ENCODE measurements around the gene RHBDD1.

The RHBDD1 gene, protein sequence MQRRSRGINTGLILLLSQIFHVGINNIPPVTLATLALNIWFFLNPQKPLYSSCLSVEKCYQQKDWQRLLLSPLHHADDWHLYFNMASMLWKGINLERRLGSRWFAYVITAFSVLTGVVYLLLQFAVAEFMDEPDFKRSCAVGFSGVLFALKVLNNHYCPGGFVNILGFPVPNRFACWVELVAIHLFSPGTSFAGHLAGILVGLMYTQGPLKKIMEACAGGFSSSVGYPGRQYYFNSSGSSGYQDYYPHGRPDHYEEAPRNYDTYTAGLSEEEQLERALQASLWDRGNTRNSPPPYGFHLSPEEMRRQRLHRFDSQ

DNA sequence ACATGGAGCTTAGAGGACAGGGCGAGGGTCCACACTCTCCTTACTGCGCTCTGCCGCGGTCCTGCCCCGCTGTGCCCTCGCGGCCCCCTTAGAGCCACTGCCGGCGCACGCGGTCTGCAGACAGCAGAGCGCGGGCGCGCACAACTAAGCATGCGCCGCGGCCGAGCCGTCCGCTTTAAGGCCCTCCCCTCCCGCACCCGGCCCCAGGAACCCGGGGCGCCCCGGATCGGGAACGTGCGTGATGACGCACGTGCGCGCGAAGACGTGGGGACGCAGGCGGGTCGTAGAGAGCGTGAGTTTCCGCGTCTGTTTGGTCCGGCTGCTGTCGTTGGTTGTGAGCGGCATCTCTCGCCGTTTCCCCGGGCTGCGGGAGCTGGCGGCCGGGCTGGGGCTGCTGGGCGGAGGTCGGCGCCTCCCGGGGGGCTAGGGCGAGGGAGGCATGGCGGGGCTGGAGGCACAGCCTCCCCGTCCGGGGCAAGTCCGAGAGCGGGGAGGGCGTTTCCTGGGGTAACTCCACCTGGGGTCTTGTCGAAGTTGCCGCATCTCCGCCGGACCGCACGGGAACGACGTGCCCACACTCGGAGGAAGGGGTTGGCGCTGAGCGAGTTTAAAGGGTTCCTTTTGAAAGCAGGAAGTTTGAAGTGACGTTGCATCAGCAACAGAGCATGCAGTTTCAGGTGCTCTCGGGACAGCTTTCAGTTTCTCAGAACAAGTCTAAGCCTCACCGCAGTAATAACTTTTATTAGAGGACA is at the start of gene RHBDD1:
TSS of gene RHBDD1 (plus strand) at position 259 of the 752 bp plus-strand sequence. CDS start 28,640 bp downstream, outside the sequence.
- peak; percentile 77 to 79 for DNase-seq

DNA sequence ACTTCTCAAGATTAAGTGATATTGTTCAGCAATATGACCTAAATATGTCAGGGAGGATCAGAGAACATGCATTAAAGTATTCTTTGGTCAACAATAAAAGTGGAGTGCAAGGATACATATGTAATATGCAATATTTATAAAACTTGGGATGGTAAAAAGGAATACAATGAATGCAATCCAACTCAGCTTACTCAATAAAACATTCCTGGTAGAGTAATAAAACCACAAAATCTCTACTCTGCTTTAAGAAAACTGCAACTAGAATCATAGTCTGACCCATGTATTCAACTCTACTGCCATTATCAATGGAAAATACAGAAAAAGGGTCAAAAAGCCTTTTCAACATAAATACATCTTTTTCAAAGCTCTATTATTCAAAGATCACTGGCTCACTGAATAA is 47.8 kb upstream of the RHBDD1 start:
- no peak for DNase-seq

DNA sequence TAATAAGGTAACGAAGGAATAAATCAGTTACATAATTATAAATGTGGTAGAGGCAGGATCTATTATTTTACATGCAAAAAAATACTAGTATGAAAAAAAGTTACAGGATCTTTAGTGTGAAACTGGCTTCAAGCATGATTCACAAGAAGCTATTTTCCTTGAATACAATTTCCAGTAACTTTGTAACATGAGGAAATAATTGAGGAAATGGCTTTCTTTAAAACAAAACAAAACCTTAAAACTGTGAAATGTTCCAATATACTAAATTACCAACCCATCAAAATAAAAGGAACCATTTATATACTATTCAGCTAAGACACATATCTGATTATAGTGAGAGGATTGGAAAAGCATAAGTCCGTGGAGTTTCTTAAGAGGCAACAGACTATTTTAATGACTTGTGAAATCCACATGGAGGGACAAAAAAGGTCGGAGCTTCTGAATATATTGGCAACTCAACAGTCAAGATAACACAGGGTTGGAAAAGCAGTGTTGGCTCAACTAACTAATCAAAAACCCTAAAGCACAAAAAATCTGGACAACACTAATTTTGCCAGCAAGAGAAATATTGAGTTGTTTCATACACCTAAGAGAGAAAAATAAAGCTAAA is 46.9 kb upstream of the RHBDD1 start:
- DNase-seq = no peak

DNA sequence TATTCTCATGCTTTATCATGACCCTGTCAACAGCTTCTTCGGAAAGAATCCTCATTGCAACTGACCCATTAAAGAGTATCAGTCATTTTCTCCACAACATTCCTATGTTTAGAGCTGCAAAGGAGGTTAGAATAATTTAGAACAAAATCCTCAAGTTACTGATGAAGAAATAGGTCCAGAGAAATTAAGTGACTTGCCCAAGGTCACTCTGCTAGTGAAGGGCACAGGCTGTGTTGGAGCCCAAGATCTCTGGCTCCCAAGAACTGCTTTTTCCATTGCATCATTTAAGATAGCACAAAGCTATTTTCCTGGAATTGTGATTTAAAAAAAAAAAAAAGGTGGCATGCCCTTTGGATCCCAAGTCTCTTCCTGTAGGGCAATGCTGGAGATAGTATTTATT is 45.8 kb upstream of the RHBDD1 start:
- DNase-seq = no peak

DNA sequence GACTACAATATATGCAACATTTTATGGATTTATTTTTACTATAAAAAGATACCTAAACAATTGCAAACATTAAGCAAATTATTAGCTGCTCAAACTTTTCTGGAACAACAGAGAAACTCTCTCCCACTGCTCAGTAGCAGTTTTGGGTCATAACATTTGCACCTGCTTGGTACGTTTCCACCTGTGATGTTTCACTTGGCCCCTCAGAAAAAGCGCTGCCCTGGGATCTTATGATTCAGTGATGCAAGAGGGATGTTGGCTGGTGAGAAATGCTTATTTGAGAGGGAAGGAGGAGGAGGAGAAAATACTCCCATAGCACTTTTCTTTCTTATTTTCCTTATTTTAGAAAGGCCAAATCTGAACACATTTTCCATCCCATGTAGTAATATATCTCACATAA is 45.4 kb upstream of the RHBDD1 start:
- DNase-seq = no peak

DNA sequence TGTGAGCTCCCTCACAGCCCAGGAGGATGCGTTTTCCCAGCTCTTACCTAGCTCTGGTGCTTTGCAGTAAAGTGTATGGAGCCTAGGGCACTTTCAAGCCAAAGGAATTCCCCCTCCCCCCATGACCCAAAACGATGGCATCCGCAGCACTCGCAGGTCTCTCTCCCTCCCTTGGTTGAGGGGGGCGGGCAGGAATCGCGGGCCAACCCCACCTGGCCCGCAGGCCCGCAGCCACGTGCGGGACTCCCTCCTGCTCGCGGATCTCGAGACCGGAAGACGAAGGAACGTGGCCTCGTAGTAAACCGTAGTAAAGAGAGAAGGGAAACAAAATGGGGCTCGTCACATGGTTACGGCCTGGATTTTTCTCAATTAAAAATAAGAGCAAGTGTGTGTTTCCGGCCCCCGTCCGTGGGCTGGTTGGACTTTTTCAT is 44.8 kb upstream of the RHBDD1 start:
- DNase-seq = peak; percentile 62 to 67

DNA sequence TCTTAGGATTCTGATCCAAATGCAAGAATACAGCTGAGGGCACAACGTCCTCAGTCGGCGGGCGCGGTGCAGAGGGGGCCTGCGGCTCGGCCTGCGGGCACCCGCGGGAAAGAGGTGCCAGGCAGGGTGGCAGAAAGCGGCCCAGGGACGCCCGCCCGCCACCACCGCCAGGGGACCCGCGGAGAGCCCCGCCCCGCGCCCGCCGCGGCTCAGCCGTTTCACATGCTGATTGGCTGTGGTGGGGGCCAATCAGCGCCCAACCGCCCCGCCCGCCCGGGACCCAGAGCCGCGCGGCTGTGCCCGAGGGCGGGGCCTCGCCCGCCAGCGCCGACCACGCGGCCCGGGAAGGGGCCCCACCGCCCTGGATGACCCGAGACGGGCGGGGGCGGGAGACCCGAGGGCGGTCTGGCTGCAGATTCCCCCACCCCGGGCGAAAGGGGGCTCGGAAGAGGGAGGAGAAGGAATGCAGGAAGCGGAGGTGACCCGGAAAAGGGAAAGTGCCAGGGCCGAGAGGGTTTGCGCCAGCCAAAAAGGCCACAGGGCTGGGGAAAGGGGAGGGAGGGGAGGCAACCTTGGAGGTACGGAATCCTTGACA is 44.3 kb upstream of the RHBDD1 start:
- peak; percentile 74 to 78 for DNase-seq

DNA sequence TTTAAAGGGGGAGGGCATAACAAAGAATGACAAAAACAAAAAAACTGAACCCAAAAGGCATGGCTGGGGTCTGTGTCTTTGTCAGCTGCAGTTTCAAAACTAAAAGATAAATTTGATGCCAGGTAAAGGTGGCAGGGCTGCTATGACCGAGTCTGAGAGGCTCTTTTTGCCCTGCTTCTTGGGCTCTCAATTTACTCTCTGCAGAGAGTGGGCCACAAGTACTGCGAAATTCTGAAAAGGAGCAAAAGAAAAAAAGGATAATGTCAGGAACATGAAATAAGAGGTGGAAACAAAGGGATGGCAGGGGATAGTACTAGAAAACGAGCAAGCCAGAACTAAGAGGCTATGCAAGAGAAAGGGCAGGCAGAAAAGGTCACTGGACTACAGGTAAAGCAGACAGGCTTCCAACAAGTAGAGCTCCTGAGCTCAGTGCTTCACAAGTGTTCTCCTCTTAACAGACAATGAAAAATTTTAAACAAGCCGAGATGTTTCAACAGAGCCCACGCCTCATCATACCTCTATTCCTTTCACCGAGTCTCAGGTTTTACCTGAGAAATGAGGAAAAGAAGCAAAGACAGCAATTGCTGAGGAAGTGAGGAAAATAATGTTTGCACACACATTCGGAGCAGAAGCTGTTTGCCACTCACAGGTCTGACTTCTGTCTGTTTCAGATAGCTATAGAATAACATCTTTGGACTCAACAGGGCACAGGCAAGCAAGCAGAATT is 43.5 kb upstream of the RHBDD1 start:
- DNase-seq = peak in 1 of 2 experiments; percentile 3

DNA sequence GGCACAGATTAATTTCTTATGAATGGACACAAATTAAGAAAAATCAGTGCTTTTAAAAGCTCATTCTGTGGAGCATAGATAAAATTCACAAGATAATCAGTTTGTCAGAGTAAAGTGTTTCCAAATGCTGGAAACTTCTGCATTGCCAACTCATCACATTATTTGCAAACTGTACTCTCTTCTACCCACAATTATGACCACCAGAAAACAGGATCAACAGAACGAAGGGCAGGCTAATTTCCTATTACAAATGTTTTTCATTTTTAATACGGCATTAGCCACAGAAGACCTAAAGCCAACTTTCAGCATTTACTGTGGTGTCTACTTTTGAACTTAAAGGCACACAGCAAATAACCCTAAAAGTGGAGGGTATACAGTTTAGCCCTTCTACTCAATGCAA is 42.2 kb upstream of the RHBDD1 start:
- no peak for DNase-seq

DNA sequence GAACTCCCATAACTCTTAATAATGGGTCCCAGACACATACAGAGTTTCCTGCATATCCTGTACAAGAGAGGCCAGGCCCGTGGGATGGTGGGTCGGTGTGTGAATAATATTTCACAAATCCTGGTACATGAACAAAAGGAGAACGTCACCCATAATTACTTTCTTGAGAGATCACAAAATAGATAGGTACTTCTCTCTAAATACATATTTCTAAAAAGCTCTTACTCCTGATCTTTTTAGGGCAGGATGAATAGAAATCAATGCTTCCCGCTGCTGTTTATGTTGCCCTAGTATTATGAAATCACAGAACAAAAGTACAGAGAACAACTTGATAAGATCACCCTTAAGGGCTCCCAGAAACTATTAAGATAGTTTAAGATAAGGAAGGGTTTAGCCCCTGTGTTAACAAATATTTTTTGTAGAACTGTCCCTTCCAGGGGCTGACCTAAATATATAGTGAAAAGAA is 41.6 kb upstream of the RHBDD1 start:
- DNase-seq = no peak

DNA sequence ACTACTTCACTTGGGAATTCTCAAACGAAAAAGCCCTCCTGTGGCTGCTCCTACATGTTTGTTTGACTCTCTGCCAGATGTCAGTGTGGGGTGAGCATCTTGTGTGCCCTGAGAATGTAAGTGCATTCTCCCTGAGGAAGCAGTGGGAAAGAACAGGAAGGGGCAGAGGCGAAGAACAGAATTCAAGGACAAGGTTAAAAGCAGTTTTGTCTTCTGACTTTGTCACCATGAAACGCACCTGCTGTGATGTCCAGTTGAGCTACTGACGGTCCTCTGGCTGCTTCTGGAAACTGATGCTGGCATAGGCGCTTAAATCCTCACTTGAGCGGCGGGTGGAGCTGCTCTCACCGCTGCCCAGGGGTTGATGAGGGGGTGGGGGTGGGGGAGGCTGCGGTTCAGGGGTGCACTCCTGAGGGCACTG is 41.1 kb upstream of the RHBDD1 start:
- DNase-seq = no peak

DNA sequence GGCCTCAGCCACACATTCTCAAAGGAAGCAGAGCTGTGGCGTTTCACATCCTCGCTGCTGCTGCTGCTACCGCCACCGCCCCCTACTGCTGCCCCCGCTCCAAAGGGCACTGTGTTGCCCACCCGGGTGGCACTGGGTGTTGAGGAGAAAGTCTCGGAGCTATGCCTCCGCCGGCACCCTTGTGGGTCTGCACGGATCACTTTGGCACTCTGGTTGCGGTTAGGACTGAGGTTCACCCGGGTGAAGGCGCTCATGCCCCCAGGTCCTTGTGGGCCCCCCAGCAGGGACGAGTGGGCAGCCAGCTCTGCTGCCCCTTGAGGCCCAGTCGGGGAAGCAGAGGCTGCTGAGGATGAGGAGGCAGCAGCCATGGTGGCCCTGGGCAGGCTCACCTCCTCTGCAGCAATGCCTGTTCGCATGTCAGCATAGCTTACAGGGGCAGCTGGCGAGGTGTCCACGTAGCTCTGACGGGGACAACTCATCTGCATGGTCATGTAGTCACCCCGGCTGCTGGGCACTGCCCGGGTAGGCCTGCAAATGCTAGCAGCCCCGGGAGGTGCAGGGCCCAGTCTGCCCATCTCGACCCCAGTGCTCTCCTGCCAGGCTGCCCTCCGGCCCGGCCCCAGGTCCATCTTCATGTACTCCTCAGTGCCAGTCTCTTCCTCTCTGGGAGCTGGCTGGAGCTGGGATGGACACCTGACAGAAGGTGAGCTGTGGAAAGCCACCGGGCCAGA is 40.4 kb upstream of the RHBDD1 start:
- no peak for DNase-seq

DNA sequence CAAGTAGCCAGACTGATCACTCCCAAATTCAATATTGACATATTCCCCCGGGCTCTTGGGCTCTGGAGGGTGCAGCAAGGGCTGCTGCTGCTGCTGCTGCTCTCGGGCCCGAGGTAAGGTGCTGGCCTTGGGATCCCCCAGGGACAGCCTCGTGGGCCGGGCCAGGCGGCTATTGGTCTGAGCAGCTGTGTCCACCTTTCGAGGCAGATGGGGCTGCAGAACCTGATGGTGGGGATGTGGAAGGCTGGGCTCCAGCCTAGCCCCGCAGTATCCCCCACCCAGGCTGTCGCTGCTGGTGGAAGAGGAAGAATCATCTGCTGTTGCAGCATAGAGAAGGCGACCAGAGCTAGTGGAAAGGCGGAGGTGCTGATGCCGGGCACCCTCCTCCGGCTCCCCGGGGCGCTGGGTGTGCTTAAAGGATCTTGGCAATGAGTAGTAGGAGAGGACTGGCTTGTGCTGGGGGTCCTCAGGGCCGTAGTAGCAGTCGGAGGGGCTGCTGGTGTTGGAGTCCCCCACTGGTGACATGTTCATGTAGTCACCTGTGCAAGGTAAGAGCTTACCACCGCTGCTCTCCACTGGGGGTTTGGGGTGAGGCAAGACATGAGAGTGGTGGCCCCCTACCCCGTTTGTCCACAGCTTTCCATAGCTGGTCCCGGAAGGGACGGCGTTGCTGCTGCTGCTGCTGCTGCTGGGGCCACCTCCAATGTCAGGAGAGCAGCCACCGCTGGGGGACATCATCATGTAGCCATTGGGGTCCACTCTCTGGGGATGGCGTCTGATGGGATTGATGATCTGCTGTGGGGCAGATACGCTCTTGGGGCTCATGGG is 39.6 kb upstream of the RHBDD1 start:
- DNase-seq = no peak

DNA sequence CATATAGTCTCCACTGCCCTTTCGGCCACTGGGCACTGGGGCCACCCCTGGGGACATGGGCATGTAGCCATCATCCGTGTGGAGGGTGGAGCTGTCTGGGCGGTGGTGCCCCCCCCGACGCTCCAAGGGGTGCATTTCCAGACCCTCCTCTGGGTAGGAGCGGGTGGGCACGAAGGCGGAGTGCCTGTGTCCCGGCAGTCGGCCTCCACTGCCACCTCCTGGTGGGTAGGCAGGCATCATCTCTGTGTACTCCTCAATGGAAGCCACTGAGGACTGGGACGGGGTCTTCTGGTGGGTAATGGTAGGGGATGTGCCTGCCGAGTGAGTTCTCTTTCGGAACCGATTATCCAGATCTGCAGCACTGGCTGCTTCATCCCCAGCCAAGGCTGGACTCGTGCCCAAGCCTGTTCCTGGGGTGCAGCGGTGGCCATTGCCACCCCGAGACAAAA is 39.0 kb upstream of the RHBDD1 start:
- no peak for DNase-seq

DNA sequence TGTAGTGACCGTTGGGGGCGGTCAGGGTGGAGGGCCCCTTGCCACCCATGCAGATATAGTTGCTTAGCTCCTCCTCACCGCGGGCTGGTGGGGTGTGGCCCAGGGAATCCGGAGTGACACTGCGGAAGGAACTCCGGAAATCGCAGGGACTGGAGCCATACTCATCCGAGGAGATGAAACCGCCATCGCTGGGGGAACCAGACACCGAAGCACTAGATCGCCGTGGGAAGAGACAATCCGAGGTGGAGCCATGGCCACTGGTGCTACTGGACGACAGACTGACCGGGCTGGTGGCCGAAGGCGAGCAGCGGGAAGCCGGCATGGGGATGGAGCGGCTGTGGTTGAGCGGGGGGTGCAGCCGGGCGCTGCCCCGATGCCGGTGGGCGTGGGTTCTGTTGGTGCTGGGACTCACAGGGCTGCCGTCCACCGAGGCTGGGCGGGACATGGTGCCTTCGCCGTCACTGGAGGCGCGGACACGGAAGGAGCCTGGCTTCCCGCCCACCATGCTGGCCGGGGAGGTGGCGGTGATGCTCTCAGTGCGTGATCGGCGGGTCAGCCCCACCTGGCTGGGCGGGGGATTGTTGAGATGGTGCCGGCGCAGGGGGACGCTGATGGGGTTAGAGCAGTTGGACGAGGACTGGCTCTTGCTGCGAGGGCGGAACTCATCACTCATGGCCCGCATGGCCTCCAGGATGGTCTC is 38.4 kb upstream of the RHBDD1 start:
- DNase-seq = no peak

DNA sequence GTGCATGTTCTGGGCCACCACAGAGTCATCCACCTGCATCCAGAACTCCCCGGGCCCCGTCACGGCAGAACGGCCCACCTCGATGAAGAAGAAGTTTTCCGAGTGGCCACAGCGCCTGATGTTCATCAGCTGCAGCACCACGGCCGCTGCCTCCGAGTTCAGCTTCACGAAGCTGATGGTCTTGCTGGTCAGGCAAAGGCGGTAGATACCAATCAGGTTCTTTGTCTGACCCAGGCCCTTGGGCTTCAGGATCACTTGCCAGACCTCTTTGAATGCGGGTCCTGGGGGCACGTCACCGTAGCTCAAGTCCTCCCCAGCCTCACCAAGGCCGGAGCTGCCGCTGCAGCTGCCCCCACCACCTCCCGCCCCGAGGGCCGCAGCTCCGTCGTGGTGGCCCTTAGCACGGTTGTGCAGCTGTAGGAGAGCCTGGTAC is 37.8 kb upstream of the RHBDD1 start:
- no peak for DNase-seq

DNA sequence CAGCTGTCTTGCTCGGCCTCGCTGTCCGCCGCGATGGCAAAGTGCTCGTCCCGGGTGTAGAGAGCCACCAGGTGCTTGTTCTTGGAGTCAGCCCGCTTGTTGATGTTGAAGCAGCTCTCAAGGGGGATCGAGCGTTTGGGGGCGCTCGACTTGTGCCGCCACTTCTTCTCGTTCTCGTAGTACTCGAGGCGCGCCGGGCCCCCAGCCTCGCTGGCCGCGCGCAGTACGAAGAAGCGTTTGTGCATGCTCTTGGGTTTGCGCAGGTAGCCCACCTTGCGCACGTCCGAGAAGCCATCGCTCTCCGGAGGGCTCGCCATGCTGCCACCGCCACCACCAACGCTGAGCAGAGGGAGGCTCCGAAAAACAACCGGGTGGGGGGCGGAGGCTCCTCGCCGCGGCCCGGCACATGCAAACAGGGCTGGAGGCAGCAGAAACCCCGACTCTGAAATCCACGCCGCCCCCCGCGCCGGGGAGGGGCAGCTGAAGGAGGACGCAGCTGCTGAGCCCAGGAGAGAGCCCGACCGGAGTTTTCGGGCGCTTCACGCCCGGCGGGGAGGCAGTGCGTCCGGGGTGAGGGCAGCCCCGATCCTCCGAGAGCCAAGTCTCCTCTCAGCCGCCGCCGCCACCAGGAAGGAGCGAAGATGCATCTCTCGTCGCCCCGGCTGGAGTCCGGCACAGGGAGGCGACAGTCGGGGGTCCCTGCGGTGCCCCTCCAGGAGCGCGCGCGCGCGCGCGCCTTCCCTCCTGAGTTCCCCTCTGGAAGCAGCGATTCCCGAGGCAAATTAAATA is 37.2 kb upstream of the RHBDD1 start:
- no peak for DNase-seq

DNA sequence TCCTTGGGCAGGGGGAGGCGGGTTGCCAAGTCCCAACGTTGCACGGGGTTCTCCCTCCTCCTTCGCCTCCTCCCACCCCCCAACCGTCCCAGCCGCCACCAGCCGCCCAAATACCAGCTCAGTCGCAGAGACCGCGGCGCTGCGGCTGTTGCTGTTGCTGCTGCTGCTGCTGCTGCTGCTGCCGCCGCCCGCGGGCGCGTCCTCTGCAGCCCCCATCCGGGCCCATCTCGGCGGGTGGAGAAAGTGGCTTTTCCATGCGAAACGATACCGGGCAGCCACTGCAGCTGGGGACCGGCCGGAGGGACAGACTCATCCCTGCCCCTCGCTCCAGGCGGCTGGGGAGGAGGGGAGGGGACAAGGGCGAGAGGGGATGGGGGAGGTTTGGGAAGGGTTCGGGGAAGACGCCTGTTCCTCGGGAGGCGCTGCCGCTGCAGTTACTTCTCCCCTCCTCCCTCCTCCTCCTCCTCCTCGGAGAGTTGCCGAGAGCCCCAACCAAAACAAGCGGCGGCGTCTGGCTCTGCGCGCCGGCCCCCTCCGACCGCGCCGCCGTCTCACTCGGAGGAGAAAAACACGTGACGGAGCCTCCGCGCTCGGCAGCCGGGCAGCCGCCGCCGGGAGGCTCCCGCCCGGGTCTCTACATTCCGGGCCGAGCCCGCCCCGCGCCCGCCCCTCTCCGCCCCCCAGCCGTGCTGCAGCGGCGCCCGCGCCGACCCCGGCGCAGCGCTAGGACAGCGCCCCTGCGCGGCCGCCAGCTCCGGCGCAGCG is 36.5 kb upstream of the RHBDD1 start, which contains the start of gene IRS1:
TSS of gene IRS1 (minus strand) at position 610 of the 765 bp plus-strand sequence. CDS start 1,082 bp downstream, outside the sequence.
- DNase-seq = peak; percentile 14 to 21
